ENCODE results near the gene SASH3.

DNA sequence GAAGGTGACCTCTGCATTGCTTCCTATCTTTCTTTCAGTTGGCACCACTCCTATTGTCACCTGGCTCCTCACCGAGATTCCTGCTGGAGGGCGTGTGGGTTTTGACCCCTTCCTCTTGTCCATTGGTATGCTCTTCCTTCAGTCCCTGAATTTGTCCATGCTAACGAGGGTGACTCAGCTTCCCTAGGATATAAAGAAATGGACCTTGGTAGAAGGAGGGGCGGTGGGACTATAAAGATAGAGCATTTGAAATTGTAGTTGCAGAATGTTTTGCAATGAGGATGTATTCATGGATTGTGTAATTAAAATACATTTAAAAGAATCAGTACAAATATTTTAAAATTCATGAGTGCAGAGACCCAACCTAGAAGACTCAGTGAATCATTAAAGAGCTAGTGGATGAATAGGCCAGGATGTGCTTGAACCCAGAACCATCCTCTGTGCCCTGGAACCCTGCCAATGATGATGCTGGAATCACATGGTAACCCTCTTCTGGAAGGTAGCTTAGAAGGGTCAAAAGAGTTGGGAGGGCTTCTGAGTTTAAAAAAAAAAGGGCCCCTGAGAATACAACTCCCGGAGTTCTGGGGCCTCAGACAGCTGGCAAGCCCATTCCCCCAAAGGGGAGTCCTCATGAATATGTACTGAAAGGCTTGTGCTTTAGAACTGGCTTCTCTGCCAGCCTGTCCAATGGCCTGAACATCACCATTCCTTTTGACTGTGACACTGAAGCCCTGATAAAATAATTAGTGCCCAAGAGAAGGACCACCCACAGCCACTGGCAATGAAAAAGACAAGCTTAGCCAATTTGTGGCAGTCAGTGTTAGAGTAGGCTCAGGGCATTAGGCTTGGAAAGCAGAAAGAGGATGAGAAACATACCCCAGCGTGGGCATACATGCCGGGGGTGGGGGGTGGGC lies 32.9 kb upstream of the SASH3 start:
- no peak for TF ChIP-seq POLR2A (IDR thresholded peaks at IDR 0.05; ENCODE audit: borderline replicate concordance, extremely low read depth, insufficient read depth, insufficient read length)
- TF ChIP-seq, protein P1, sequence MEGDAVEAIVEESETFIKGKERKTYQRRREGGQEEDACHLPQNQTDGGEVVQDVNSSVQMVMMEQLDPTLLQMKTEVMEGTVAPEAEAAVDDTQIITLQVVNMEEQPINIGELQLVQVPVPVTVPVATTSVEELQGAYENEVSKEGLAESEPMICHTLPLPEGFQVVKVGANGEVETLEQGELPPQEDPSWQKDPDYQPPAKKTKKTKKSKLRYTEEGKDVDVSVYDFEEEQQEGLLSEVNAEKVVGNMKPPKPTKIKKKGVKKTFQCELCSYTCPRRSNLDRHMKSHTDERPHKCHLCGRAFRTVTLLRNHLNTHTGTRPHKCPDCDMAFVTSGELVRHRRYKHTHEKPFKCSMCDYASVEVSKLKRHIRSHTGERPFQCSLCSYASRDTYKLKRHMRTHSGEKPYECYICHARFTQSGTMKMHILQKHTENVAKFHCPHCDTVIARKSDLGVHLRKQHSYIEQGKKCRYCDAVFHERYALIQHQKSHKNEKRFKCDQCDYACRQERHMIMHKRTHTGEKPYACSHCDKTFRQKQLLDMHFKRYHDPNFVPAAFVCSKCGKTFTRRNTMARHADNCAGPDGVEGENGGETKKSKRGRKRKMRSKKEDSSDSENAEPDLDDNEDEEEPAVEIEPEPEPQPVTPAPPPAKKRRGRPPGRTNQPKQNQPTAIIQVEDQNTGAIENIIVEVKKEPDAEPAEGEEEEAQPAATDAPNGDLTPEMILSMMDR (IDR thresholded peaks at IDR 0.05 in 2 of 3, conservative IDR thresholded peaks at IDR 0.05 in 1 of 3; ENCODE audit: borderline replicate concordance in 1 of 3, insufficient read depth in 1 of 3, low read depth in 2 of 3, low read length in 2 of 3): no peak
- TF ChIP-seq YY1 (IDR thresholded peaks at IDR 0.05; ENCODE audit: extremely low read depth, insufficient replicate concordance, low read depth, low read length): no peak
- TF ChIP-seq SIN3A (IDR thresholded peaks at IDR 0.05; ENCODE audit: low read depth): no peak
- TF ChIP-seq, protein P2, sequence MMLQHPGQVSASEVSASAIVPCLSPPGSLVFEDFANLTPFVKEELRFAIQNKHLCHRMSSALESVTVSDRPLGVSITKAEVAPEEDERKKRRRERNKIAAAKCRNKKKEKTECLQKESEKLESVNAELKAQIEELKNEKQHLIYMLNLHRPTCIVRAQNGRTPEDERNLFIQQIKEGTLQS (IDR thresholded peaks at IDR 0.05): no peak
- no peak for TF ChIP-seq RAD21 (IDR thresholded peaks at IDR 0.05; ENCODE audit: low read depth)
- TF ChIP-seq, protein P3, sequence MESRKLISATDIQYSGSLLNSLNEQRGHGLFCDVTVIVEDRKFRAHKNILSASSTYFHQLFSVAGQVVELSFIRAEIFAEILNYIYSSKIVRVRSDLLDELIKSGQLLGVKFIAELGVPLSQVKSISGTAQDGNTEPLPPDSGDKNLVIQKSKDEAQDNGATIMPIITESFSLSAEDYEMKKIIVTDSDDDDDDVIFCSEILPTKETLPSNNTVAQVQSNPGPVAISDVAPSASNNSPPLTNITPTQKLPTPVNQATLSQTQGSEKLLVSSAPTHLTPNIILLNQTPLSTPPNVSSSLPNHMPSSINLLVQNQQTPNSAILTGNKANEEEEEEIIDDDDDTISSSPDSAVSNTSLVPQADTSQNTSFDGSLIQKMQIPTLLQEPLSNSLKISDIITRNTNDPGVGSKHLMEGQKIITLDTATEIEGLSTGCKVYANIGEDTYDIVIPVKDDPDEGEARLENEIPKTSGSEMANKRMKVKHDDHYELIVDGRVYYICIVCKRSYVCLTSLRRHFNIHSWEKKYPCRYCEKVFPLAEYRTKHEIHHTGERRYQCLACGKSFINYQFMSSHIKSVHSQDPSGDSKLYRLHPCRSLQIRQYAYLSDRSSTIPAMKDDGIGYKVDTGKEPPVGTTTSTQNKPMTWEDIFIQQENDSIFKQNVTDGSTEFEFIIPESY (IDR thresholded peaks at IDR 0.05; ENCODE audit: extremely low read depth, insufficient replicate concordance, low read length): no peak
- TF ChIP-seq CEBPB (IDR thresholded peaks at IDR 0.05; ENCODE audit: low read depth): no peak
- no peak for TF ChIP-seq EGR1 (IDR thresholded peaks at IDR 0.05; ENCODE audit: low read depth)
- TF ChIP-seq POLR2AphosphoS5 (IDR thresholded peaks at IDR 0.05; ENCODE audit: low read depth, low read length): no peak
- no peak for TF ChIP-seq JUND (IDR thresholded peaks at IDR 0.05)
- TF ChIP-seq ELF1 (IDR thresholded peaks at IDR 0.05; ENCODE audit: borderline replicate concordance, low read depth): no peak

Measured in HCT116 (cell line).